GM12878 (cell line): Measurements from ENCODE around the gene SLC6A3. TPM values are rescaled to one million over a fixed set of nuclear protein-coding genes. Genes with fewer than 3 reads are reported as not detected.
A peak's percentile ranks its signal among the peaks of the same experiment; 100 is the strongest.

Experiments
- ATAC-seq: fragments of 200-7000 bp; cut with Tn5 transposase; 3 replicates; pipeline ENCODE4 v1.9.1; 2020; ENCODE audit warnings: mild to moderate bottlenecking, moderate library complexity
- BruUV-seq: library from RNA; stranded (reverse); fragments of 400-500 nt; replicated peaks from 2 replicates; lab custom pipeline; 2021; lab: Mats Ljungman, UMichigan
- CTCF ChIA-PET: fragments of 300-600 bp; sonication (Branson Sonifier 250); formaldehyde crosslinking; extraction: SDS; loops from one replicate; lab custom pipeline; 2021; ENCODE audit warnings: inconsistent platforms; lab: Yijun Ruan, JAX
- POLR2A ChIA-PET: fragments of 350-600 bp; formaldehyde crosslinking; extraction: SDS; loops from one replicate; lab custom pipeline; 2021; ENCODE audit warnings: inconsistent platforms; lab: Charles Lee
- RAD21 ChIA-PET: fragments of 300-600 bp; sonication (Branson Sonifier 250); formaldehyde crosslinking; loops from one replicate; lab custom pipeline; 2023; ENCODE audit warnings: antibody characterized with exemption; ENCODE audit not compliant: unreplicated experiment; lab: Charles Lee
- SMC1A ChIA-PET: fragments of 300-600 bp; sonication (Branson Sonifier 250); formaldehyde crosslinking; loops from one replicate; lab custom pipeline; 2023; ENCODE audit not compliant: unreplicated experiment, uncharacterized antibody; lab: Charles Lee
- DNase-seq: peaks from one replicate; pipeline ENCODE4 v3.0.0-alpha.2; 2011; ENCODE audit warnings: low read depth, low spot score
- FAIRE-seq: peaks from 3 replicates; lab custom pipeline; 2011; peaks lifted over from hg19 to GRCh38; lab: Jason Lieb, UNC
- H2AFZ ChIP-seq: 2 replicates; pipeline ENCODE4 v1.6.0; 2011; ENCODE audit warnings: low read depth, low read length, control low read depth; ENCODE audit not compliant: control insufficient read depth
- H3K27ac ChIP-seq: 2 replicates; pipeline ENCODE4 v1.5.1; 2011; ENCODE audit warnings: control low read depth; ENCODE audit not compliant: control insufficient read depth, insufficient read depth
- H3K27me3 ChIP-seq, 2 experiments: replicated peaks in 1 of 2; 2 replicates each; pipeline versions ENCODE4 v1.6.0 to v1.6.1; 2011; ENCODE audit warnings: low read length in 1 of 2; ENCODE audit not compliant: control insufficient read depth in 2 of 2, insufficient read depth in 2 of 2
- H3K36me3 ChIP-seq, 2 experiments: 2 replicates each; pipeline ENCODE4 v1.5.1; 2011; ENCODE audit warnings: low read length in 1 of 2; ENCODE audit not compliant: control insufficient read depth in 2 of 2, insufficient read depth in 2 of 2
- H3K4me1 ChIP-seq: 2 replicates; pipeline ENCODE4 v1.6.1; 2011; ENCODE audit warnings: mild to moderate bottlenecking, low read length, moderate library complexity, mixed read lengths; ENCODE audit not compliant: control insufficient read depth, insufficient read depth
- H3K4me2 ChIP-seq: 2 replicates; pipeline ENCODE4 v1.6.0; 2011; ENCODE audit warnings: control low read depth; ENCODE audit not compliant: control insufficient read depth, insufficient read depth
- H3K4me3 ChIP-seq: fragments of 200-600 bp; sonication (generic); 2 replicates; pipeline ENCODE4 v1.5.1; 2016
- H3K79me2 ChIP-seq: 2 replicates; pipeline ENCODE4 v1.6.0; 2011; ENCODE audit warnings: low read length; ENCODE audit not compliant: control insufficient read depth, insufficient read depth
- H3K9ac ChIP-seq: 2 replicates; pipeline ENCODE4 v1.8.0; 2011; ENCODE audit warnings: low read length, control low read depth, mixed read lengths; ENCODE audit not compliant: control insufficient read depth, insufficient read depth
- H3K9me3 ChIP-seq: replicated peaks from 3 replicates; pipeline ENCODE4 v1.5.1; 2011; ENCODE audit warnings: mild to moderate bottlenecking, low read length; ENCODE audit not compliant: control insufficient read depth, insufficient read depth
- H4K20me1 ChIP-seq: 2 replicates; pipeline ENCODE4 v1.6.0; 2011; ENCODE audit not compliant: control insufficient read depth, insufficient read depth
- BMI1 ChIP-seq: fragments of 450-650 bp; IDR thresholded peaks from 2 replicates; pipeline ENCODE4 v1.6.1; 2016; ENCODE audit warnings: mild to moderate bottlenecking, moderate library complexity, borderline replicate concordance
- IKZF1 ChIP-seq: fragments of 450-650 bp; conservative IDR thresholded peaks from 2 replicates; pipeline ENCODE4 v1.6.1; 2017; ENCODE audit warnings: antibody characterized with exemption, mild to moderate bottlenecking
- NFXL1 ChIP-seq: fragments of 450-650 bp; IDR thresholded peaks from 2 replicates; pipeline ENCODE4 v1.6.1; 2017; ENCODE audit warnings: antibody characterized with exemption, mild to moderate bottlenecking, borderline replicate concordance
- POLR2A ChIP-seq: IDR thresholded peaks from 2 replicates; pipeline ENCODE4 v1.6.1; 2011; ENCODE audit warnings: low read depth, mild to moderate bottlenecking, low read length
- POLR2AphosphoS2 ChIP-seq: IDR thresholded peaks from 2 replicates; pipeline ENCODE4 v1.6.1; 2011; ENCODE audit warnings: low read depth, mild to moderate bottlenecking, low read length, improper control_type of control experiment, moderate library complexity
- RFX5 ChIP-seq: IDR thresholded peaks from 2 replicates; pipeline ENCODE4 v1.6.1; 2011; ENCODE audit warnings: low read depth, low read length, improper control_type of control experiment
- WRNIP1 ChIP-seq: IDR thresholded peaks from 2 replicates; pipeline ENCODE4 v1.6.1; 2011; ENCODE audit warnings: low read depth, low read length, improper control_type of control experiment, borderline replicate concordance
- WGBS: methylation state at CpG from one replicate; pipeline ENCODE4 v1.1.6; 2016; ENCODE audit warnings: low lambda C conversion rate; ENCODE audit not compliant: insufficient replicate concordance, insufficient coverage; ENCODE audit errors: missing lambda C conversion rate; 5-methylcytosine and 5-hydroxymethylcytosine counted together
- in situ Hi-C: fragments of 300-500 bp; cut with MboI; formaldehyde crosslinking; loops from 9 replicates; pipeline ENCODE4 v1.14.3; 2018; ENCODE audit warnings: mixed read lengths
- intact Hi-C: fragments of 100-400 bp; cut with micrococcal nuclease; formaldehyde crosslinking; loops from one replicate; pipeline ENCODE4 v1.14.2; 2022; ENCODE audit not compliant: unreplicated experiment
- polyA plus RNA-seq, 11 experiments: library from polyadenylated mRNA; depleted of rRNA in 4 of 11; unstranded in 6 of 11; stranded (reverse) in 5 of 11; fragments of >200 nt; fragmentation: Nextera tagmentation in 4 of 11; fragmentation: Illumina TruSeq in 1 of 11; extraction: Ambion mirVana in 4 of 11; extraction: Trizol in 1 of 11; gene quantifications; 1 replicate in 1 of 11; 2 replicates in 10 of 11; pipeline versions ENCODE4 v1.2.1 to v1.2.3, GENCODE V29; 2011 to 2016; ENCODE audit warnings: inconsistent platforms in 2 of 11, missing spikeins in 2 of 11, low read depth in 1 of 11
- total RNA-seq, 4 experiments: library from RNA; depleted of rRNA in 3 of 4; stranded (reverse); fragments of >200 nt in 3 of 4; fragmentation: Illumina TruSeq in 1 of 4; extraction: Trizol in 1 of 4; gene quantifications; 2 replicates each; pipeline versions ENCODE4 v1.2.1 to v1.2.3, GENCODE V29; 2013 to 2021

Gene SLC6A3
- total and polyA plus RNA-seq, 10 of the 15 experiments (the other 5 are each of a cell fraction or from before 2014, with no cell fraction given), result 0.01 TPM; not detected in 9

GRCh38 chr5:1472964-1473628 lies 27.9 kb upstream of the SLC6A3 start:
- Histone ChIP-seq H3K4me2 (no peak overlapping the region), H3K36me3 (peaks cover 24 to 60% of the 10 kb centered on the region in 2 experiments), H3K9ac (no peak overlapping the region), H4K20me1 (no peaks in the 10 kb centered on the region), H3K27ac (no peak overlapping the region), H2AFZ (no peak overlapping the region), H3K4me3 (no peak overlapping the region), H3K79me2 (no peaks in the 10 kb centered on the region), H3K4me1 (no peaks in the 10 kb centered on the region), H3K27me3 (no peaks in the 10 kb centered on the region), H3K9me3 (no peaks in the 10 kb centered on the region)
- RAD21 ChIA-PET, result no interaction called here
- ATAC-seq (no peak), DNase-seq (no peak), FAIRE-seq (no peak)
- WGBS, result 96% methylated on average over 23 of the region's 23 CpGs
- intact Hi-C loops, result no loop called here
- POLR2A ChIA-PET, result no interaction called here
- in situ Hi-C loops, result no loop called here
- SMC1A ChIA-PET, result interaction anchor here (1.0 kb wide), 1 partner anchor 19 kb away, joined by 3 read pairs; no protein-coding TSS in a partner anchor
- no TSS peak for BruUV-seq
- TF ChIP-seq NFXL1, result peak; percentile 95
- no peak for TF ChIP-seq RFX5
- no peak for TF ChIP-seq WRNIP1
- TF ChIP-seq POLR2AphosphoS2, result peak; percentile 54; the same call in 1 of the 2 replicates
- TF ChIP-seq POLR2A, result peak; percentile 69
- CTCF ChIA-PET, result no interaction called here

- FAIRE-seq (no peak), ATAC-seq (no peak), DNase-seq (no peak)
- in situ Hi-C loops, result no loop called here
- no TSS peak for BruUV-seq
- Histone ChIP-seq H3K4me3 (no peak overlapping the region), H3K27me3 (no peaks in the 10 kb centered on the region), H3K36me3 (peaks cover 24 to 61% of the 10 kb centered on the region in 2 experiments; a peak in 3 of 4 replicates), H4K20me1 (no peaks in the 10 kb centered on the region), H3K9ac (no peak overlapping the region), H3K4me2 (no peak overlapping the region), H3K4me1 (no peaks in the 10 kb centered on the region), H3K79me2 (no peaks in the 10 kb centered on the region), H3K27ac (no peak overlapping the region), H2AFZ (no peak overlapping the region), H3K9me3 (no peaks in the 10 kb centered on the region)
- WGBS, result 92% methylated on average over 23 of the region's 27 CpGs
- ChIA-PET SMC1A (no interaction called here), POLR2A (no interaction called here), RAD21 (no interaction called here), CTCF (no interaction called here)
- intact Hi-C loops, result no loop called here
- TF ChIP-seq BMI1 (no peak), NFXL1 (peak; percentile 98), IKZF1 (no peak)
Measured at GRCh38 chr5:1471997-1472963, 27.0 kb upstream of the SLC6A3 start.
